BJ (cell line): ENCODE data around the gene MYO3B. TPM values are rescaled to one million over a fixed set of nuclear protein-coding genes. Genes with fewer than 3 reads are reported as not detected.
"Not testable (repeated sequence)": the region's sequence is repeated elsewhere in the genome, so short reads cannot be mapped to it uniquely, and the experiment has no call there.

Experiments used
- CTCF ChIA-PET: fragments of 350-600 bp; formaldehyde crosslinking; extraction: SDS; loops from one replicate; lab custom pipeline; 2021; ENCODE audit warnings: antibody characterized with exemption, inconsistent platforms; lab: Yijun Ruan, JAX
- POLR2A ChIA-PET: fragments of 300-600 bp; sonication (Branson Sonifier 250); formaldehyde crosslinking; extraction: SDS; loops from one replicate; lab custom pipeline; 2021; ENCODE audit warnings: antibody characterized with exemption; lab: Charles Lee
- DNase-seq: peaks from one replicate; pipeline ENCODE4 v3.0.0-alpha.2; 2011; ENCODE audit warnings: low read depth
- H3K27me3 ChIP-seq: 2 replicates; pipeline ENCODE4 v1.6.0; 2011; ENCODE audit warnings: low read length; ENCODE audit not compliant: control insufficient read depth, insufficient read depth
- H3K36me3 ChIP-seq: 2 replicates; pipeline ENCODE4 v1.5.1; 2011; ENCODE audit warnings: low read length; ENCODE audit not compliant: control insufficient read depth, insufficient read depth
- H3K4me3 ChIP-seq: 2 replicates; pipeline ENCODE4 v1.5.1; 2011; ENCODE audit warnings: low read depth, mild to moderate bottlenecking, control low read depth, low read length
- polyA plus RNA-seq: library from polyadenylated mRNA; depleted of rRNA; stranded (reverse); fragments of >200 nt; gene quantifications from 2 replicates; pipeline ENCODE4 v1.2.3, GENCODE V29; 2011
- TF ChIP-seq, protein P1 (sequence below): IDR thresholded peaks from 2 replicates; pipeline ENCODE4 v1.5.1; 2011; ENCODE audit warnings: low read depth, mild to moderate bottlenecking, control low read depth, inconsistent platforms, low read length, moderate library complexity; ENCODE audit not compliant: insufficient read depth

MYO3B gene
- polyA plus RNA-seq, 1 experiment: not detected

DNA sequence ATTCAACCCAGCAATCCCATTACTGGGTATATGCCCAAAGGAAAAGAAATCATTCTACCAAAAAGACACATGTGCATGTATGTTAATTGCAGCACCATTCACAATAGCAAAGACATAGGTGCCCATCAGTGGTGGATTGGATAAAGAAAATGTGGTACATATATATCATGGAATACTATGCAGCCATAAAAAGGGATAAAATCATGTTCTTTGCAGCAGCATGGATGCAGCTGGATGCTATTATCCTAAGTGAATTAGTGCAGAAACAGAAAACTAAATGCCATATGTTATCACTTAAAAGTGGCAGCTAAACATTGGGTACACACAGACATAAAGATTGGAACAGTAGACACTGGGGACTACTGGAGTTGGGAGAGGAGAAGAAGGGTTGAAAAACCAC, 82.2 kb downstream of the MYO3B start:
- CTCF ChIA-PET: no interaction called here
- POLR2A ChIA-PET: no interaction called here
- DNase-seq: no peak
- TF ChIP-seq, protein P1, sequence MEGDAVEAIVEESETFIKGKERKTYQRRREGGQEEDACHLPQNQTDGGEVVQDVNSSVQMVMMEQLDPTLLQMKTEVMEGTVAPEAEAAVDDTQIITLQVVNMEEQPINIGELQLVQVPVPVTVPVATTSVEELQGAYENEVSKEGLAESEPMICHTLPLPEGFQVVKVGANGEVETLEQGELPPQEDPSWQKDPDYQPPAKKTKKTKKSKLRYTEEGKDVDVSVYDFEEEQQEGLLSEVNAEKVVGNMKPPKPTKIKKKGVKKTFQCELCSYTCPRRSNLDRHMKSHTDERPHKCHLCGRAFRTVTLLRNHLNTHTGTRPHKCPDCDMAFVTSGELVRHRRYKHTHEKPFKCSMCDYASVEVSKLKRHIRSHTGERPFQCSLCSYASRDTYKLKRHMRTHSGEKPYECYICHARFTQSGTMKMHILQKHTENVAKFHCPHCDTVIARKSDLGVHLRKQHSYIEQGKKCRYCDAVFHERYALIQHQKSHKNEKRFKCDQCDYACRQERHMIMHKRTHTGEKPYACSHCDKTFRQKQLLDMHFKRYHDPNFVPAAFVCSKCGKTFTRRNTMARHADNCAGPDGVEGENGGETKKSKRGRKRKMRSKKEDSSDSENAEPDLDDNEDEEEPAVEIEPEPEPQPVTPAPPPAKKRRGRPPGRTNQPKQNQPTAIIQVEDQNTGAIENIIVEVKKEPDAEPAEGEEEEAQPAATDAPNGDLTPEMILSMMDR: no peak
- no peaks in the 10 kb centered on the region for H3K36me3 ChIP-seq
- no peaks in the 10 kb centered on the region for H3K27me3 ChIP-seq
- H3K4me3 ChIP-seq: no peak overlapping the region

DNA sequence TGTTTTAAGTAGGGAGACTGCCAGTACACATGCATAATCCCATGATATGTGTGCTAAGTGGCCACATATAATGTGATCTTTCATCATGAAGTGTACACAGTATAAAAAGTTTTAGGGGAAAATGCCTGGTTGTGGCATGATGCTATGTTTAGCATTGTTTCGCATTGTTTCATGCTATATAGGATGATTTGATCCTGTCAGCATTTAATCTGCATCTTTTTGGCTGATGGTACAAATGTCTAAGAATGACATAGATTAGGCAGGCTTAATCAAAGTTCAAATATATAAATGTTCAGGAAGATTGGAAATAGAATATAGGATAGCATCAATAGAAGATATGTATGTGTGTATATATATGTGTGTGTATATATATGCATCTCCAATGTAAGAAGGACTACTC, 83.6 kb downstream of the MYO3B start:
- CTCF ChIA-PET: no interaction called here

GRCh38 chr2:170262343-170262742, 84.4 kb downstream of the MYO3B start:
- DNase-seq: no peak
- TF ChIP-seq, protein P1: no peak
- Histone ChIP-seq H3K27me3 (no peaks in the 10 kb centered on the region), H3K36me3 (no peaks in the 10 kb centered on the region), H3K4me3 (no peak overlapping the region)
- POLR2A ChIA-PET: no interaction called here
- CTCF ChIA-PET: no interaction called here

More for the DNA sequence above, 83.6 kb downstream of the MYO3B start:
- H3K36me3 ChIP-seq: no peaks in the 10 kb centered on the region
- DNase-seq: no peak
- no peaks in the 10 kb centered on the region for H3K27me3 ChIP-seq
- TF ChIP-seq, protein P1: no peak
- POLR2A ChIA-PET: no interaction called here
- H3K4me3 ChIP-seq: no peak overlapping the region

DNA sequence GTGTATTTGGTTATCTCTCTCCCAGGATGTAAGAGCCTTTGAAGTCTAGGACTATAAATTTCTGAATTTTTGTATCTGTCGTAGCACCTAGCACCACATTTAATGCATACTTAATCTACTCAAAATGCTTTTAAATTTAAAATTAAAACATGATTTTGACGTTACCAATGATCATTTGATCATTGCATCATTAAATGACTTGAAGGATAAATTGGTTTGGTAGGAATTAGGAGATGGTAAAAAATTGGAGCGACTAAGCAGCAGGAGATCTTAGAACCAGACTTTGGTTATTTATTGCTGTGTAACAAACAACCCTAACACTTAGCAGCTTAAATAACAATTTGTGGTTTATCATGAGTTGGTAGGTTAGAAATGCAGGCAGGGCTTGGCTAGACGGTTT, 84.9 kb downstream of the MYO3B start:
- ChIA-PET POLR2A (no interaction called here), CTCF (no interaction called here)
- Histone ChIP-seq H3K27me3 (no peaks in the 10 kb centered on the region), H3K4me3 (no peak overlapping the region), H3K36me3 (no peaks in the 10 kb centered on the region)
- TF ChIP-seq, protein P1: no peak
- no peak for DNase-seq

DNA sequence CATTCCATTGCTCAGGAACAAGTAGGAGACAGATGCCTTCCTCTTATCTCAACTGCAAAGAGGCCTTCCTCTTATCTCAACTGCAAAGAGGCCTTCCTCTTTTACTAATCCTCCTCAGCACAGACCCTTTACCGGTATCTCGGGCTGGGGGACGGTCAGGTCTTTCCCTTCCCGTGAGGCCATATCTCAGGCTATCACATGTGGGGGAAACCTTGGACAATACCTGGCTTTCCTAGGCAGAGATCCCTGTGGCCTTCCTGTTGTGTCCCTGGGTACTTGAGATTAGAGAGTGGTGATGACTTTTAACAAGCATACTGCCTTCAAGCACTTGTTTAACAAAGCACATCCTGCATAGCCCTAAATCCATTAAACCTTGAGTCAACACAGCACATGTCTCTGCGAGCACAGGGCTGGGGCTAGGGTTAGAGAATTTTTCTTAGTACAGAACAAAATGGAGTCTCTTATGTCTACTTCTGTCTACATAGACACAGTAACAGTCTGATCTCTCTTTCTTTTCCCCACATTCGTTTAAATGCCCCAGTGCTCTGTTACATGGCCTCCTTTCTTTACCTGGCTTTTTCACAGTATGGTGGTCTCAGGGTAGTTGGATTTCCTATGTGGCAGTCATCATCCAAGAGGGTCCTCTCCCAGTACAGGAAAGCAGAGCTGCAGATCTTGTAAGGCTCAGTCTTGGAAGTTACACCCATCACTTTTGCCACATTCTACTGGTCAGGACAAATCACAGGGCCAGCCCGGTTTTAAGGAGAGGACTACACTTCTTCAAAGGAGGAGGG, 86.0 kb downstream of the MYO3B start:
- H3K4me3 ChIP-seq, DNase-seq, CTCF ChIA-PET, H3K36me3 ChIP-seq, POLR2A ChIA-PET, H3K27me3 ChIP-seq: not testable (repeated sequence)

DNA sequence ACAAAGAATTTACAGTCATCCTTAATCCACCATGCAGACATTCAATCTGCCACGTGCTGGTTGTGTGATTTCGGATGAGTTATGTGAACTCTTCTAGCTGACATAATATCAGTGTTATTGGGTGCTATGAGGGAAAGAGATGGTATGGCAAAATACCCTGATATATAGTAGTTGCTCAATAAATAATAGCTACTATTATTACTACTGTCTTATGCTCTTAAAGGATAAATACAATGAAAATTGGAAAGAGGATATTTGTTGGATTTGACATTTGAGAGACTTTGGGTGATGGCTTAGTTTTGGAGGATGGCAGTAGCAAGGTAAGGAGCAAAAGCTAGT, 86.5 kb downstream of the MYO3B start:
- TF ChIP-seq, protein P1: no peak
- no peak for DNase-seq
- Histone ChIP-seq H3K27me3 (no peaks in the 10 kb centered on the region), H3K4me3 (no peak overlapping the region), H3K36me3 (no peaks in the 10 kb centered on the region)
- ChIA-PET POLR2A (no interaction called here), CTCF (no interaction called here)
